ENCODE data around the gene MRPL40. TPM values are rescaled to one million over a fixed set of nuclear protein-coding genes. Genes with fewer than 3 reads are reported as not detected.

The MRPL40 gene
- total and polyA plus RNA-seq, 2 donors (not counting 1 experiment from before 2014, with no cell fraction given), result 44.4 to 44.8 TPM

GRCh38 chr22:19480789-19481188, 48.4 kb downstream of the MRPL40 start:
- H3K9me3 ChIP-seq (ENCODE audit: control insufficient read depth, insufficient read depth, low read depth, low read length), result no peaks in the 10 kb centered on the region
- peak overlapping the region; percentile 79 to 98 (median 84) for H3K4me3 ChIP-seq (replicated peaks in 1 of 4; ENCODE audit: control extremely low read depth in 1 of 4, insufficient read depth in 1 of 4, low read depth in 3 of 4, low read length in 4 of 4)
- peaks cover 4% of the 10 kb centered on the region for H3K36me3 ChIP-seq (ENCODE audit: control insufficient read depth, insufficient read depth, low read length)
- peaks cover 11% of the 10 kb centered on the region for H3K4me1 ChIP-seq (ENCODE audit: control insufficient read depth, extremely low read depth, insufficient read depth, low read length)
- DNase-seq (ENCODE audit: low read depth in 2 of 2), result no peak
- peak overlapping the region; percentile 76 for H3K4me2 ChIP-seq (ENCODE audit: extremely low read depth, insufficient read depth, low read length)
- peak overlapping the region; percentile 18 for H2AFZ ChIP-seq (ENCODE audit: low read length)
- no peaks in the 10 kb centered on the region for H4K20me1 ChIP-seq (ENCODE audit: control insufficient read depth, extremely low read depth, insufficient read depth, low read length)
- H3K27ac ChIP-seq (ENCODE audit: insufficient read depth, low read length), result no peak overlapping the region
- H3K79me2 ChIP-seq (ENCODE audit: control insufficient read depth, insufficient read depth, low read length), result peaks cover 37% of the 10 kb centered on the region
- H3K9ac ChIP-seq (ENCODE audit: insufficient read depth, low read length), result no peak overlapping the region
- no peaks in the 10 kb centered on the region for H3K27me3 ChIP-seq (ENCODE audit: control insufficient read depth, insufficient read depth, low read length)
- no peak for TF ChIP-seq EZH2 (IDR thresholded peaks at IDR 0.05; ENCODE audit: low read length, missing control alignments)
- TF ChIP-seq, protein P1, sequence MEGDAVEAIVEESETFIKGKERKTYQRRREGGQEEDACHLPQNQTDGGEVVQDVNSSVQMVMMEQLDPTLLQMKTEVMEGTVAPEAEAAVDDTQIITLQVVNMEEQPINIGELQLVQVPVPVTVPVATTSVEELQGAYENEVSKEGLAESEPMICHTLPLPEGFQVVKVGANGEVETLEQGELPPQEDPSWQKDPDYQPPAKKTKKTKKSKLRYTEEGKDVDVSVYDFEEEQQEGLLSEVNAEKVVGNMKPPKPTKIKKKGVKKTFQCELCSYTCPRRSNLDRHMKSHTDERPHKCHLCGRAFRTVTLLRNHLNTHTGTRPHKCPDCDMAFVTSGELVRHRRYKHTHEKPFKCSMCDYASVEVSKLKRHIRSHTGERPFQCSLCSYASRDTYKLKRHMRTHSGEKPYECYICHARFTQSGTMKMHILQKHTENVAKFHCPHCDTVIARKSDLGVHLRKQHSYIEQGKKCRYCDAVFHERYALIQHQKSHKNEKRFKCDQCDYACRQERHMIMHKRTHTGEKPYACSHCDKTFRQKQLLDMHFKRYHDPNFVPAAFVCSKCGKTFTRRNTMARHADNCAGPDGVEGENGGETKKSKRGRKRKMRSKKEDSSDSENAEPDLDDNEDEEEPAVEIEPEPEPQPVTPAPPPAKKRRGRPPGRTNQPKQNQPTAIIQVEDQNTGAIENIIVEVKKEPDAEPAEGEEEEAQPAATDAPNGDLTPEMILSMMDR (conservative IDR thresholded peaks at IDR 0.05 in 1 of 2, IDR thresholded peaks at IDR 0.05 in 1 of 2; ENCODE audit: low read depth in 1 of 2, low read length in 2 of 2), result no peak

DNA sequence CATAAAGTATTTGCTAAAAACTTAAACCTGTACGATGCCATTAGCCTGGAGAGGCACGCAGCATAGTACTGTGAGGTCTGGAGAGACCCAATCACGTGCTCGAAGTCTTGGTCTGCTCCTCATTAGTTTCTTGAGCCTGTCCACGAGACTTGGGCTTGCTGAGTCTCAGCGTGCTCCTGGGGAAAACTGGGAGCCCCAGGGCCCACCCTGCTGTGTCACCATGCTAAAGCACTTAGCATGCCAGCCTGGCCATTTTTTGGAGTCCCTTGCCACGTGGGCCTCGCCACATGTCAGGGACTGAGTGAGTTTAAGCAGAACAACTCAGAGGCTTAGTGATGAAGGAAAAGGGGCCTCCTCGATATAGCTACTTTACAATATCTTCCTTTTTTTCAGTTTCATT, 50.0 kb downstream of the MRPL40 start:
- DNase-seq (ENCODE audit: low read depth in 2 of 2), result no peak
- TF ChIP-seq EZH2 (IDR thresholded peaks at IDR 0.05; ENCODE audit: low read length, missing control alignments), result no peak
- TF ChIP-seq, protein P1 (conservative IDR thresholded peaks at IDR 0.05 in 1 of 2, IDR thresholded peaks at IDR 0.05 in 1 of 2; ENCODE audit: low read depth in 1 of 2, low read length in 2 of 2), result no peak
- no peaks in the 10 kb centered on the region for H3K27me3 ChIP-seq (ENCODE audit: control insufficient read depth, insufficient read depth, low read length)
- no peak overlapping the region for H3K9ac ChIP-seq (ENCODE audit: insufficient read depth, low read length)
- H3K9me3 ChIP-seq (ENCODE audit: control insufficient read depth, insufficient read depth, low read depth, low read length), result no peaks in the 10 kb centered on the region
- H3K4me1 ChIP-seq (ENCODE audit: control insufficient read depth, extremely low read depth, insufficient read depth, low read length), result peaks cover 10% of the 10 kb centered on the region
- peaks cover 4% of the 10 kb centered on the region for H3K36me3 ChIP-seq (ENCODE audit: control insufficient read depth, insufficient read depth, low read length)
- no peak overlapping the region for H3K4me2 ChIP-seq (ENCODE audit: extremely low read depth, insufficient read depth, low read length)
- H3K27ac ChIP-seq (ENCODE audit: insufficient read depth, low read length), result no peak overlapping the region
- no peaks in the 10 kb centered on the region for H4K20me1 ChIP-seq (ENCODE audit: control insufficient read depth, extremely low read depth, insufficient read depth, low read length)
- no peak overlapping the region for H2AFZ ChIP-seq (ENCODE audit: low read length)
- H3K4me3 ChIP-seq (replicated peaks in 1 of 4; ENCODE audit: control extremely low read depth in 1 of 4, insufficient read depth in 1 of 4, low read depth in 3 of 4, low read length in 4 of 4), result no peak overlapping the region
- peaks cover 26% of the 10 kb centered on the region for H3K79me2 ChIP-seq (ENCODE audit: control insufficient read depth, insufficient read depth, low read length)

DNA sequence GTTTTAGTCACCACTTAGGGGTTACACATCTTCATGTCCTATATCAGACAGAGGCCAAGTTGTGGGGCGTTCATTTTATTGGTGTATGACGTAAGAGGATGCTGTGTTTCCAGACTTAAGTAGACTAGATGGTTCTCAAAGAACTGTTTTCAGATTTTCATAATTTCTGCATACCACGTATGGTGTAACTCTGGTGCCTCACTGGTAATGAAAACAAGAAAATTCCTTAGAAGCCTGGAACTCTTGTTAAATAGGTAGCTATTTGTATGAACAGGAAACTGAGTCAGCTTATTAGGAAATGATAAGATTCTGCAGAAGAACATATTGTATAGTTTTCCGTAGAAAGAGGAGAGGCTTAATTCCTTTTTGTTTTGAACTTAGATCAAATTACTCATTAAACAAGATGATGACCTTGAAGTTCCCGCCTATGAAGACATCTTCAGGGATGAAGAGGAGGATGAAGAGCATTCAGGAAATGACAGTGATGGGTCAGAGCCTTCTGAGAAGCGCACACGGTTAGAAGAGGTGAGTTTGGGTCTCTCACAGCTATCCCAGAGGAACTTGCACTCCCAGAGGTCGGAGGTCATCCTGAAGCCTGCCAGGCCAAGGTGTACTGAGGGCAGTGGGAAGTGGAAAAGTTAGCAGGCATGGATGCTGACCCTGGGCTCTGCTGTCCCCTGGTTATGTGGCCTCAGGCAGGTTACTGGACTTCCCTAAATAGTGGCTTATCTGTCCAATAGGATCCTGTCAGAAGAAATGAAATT, 51.3 kb downstream of the MRPL40 start:
- H3K4me3 ChIP-seq (replicated peaks in 1 of 4; ENCODE audit: control extremely low read depth in 1 of 4, insufficient read depth in 1 of 4, low read depth in 3 of 4, low read length in 4 of 4), result no peak overlapping the region
- no peak overlapping the region for H3K9ac ChIP-seq (ENCODE audit: insufficient read depth, low read length)
- peaks cover 6% of the 10 kb centered on the region for H3K4me1 ChIP-seq (ENCODE audit: control insufficient read depth, extremely low read depth, insufficient read depth, low read length)
- peaks cover 4% of the 10 kb centered on the region for H3K36me3 ChIP-seq (ENCODE audit: control insufficient read depth, insufficient read depth, low read length)
- no peak overlapping the region for H3K4me2 ChIP-seq (ENCODE audit: extremely low read depth, insufficient read depth, low read length)
- H3K27ac ChIP-seq (ENCODE audit: insufficient read depth, low read length), result no peak overlapping the region
- no peaks in the 10 kb centered on the region for H3K27me3 ChIP-seq (ENCODE audit: control insufficient read depth, insufficient read depth, low read length)
- H3K79me2 ChIP-seq (ENCODE audit: control insufficient read depth, insufficient read depth, low read length), result peaks cover 12% of the 10 kb centered on the region
- peak in 1 of 2 donors; percentile 24 for DNase-seq (ENCODE audit: low read depth in 2 of 2)
- H4K20me1 ChIP-seq (ENCODE audit: control insufficient read depth, extremely low read depth, insufficient read depth, low read length), result no peaks in the 10 kb centered on the region
- H2AFZ ChIP-seq (ENCODE audit: low read length), result no peak overlapping the region
- H3K9me3 ChIP-seq (ENCODE audit: control insufficient read depth, insufficient read depth, low read depth, low read length), result no peaks in the 10 kb centered on the region
- TF ChIP-seq, protein P1 (conservative IDR thresholded peaks at IDR 0.05 in 1 of 2, IDR thresholded peaks at IDR 0.05 in 1 of 2; ENCODE audit: low read depth in 1 of 2, low read length in 2 of 2), result no peak
- no peak for TF ChIP-seq EZH2 (IDR thresholded peaks at IDR 0.05; ENCODE audit: low read length, missing control alignments)

Other genes with a start within 250 kb of the MRPL40 start
- gene CLTCL1, start 140.8 kb upstream of the MRPL40 start, total RNA-seq, result 11.3 and 13.4 TPM in 2 replicates
- 4.2 and 6.5 TPM in 2 replicates for gene CLTCL1, start 140.8 kb upstream of the MRPL40 start, polyA plus RNA-seq
- 16.9 and 20.5 TPM in 2 replicates for gene HIRA, start 812 bp upstream of the MRPL40 start, total RNA-seq
- gene HIRA, start 812 bp upstream of the MRPL40 start, polyA plus RNA-seq, result 19.2 and 22.2 TPM in 2 replicates
- gene C22orf39, start 15.2 kb downstream of the MRPL40 start, total RNA-seq, result 16.2 and 17.7 TPM in 2 replicates
- 14.2 and 15.9 TPM in 2 replicates for gene C22orf39, start 15.2 kb downstream of the MRPL40 start, polyA plus RNA-seq
- 39.3 and 41.3 TPM in 2 replicates for gene UFD1, start 46.6 kb downstream of the MRPL40 start, total RNA-seq
- gene UFD1, start 46.6 kb downstream of the MRPL40 start, polyA plus RNA-seq, result 86.2 and 140 TPM in 2 replicates
- gene CDC45, start 47.4 kb downstream of the MRPL40 start, total RNA-seq, result 1.0 and 3.8 TPM in 2 replicates
- gene CDC45, start 47.4 kb downstream of the MRPL40 start, polyA plus RNA-seq, result 12.0 and 30.4 TPM in 2 replicates
- 0.33 and 0.51 TPM in 2 replicates for gene CLDN5, start 91.9 kb downstream of the MRPL40 start, total RNA-seq
- gene CLDN5, start 91.9 kb downstream of the MRPL40 start, polyA plus RNA-seq, result not detected in 2 replicates